Stimulated activated CD8-positive, alpha-beta memory T cell treated with anti-CD3 and anti-CD28 coated beads, Interleukin-15, amount 100 ng/mL, for 4 hours (primary cell): ENCODE measurements around the gene C3orf85.
"Not testable (repeated sequence)": the region's sequence is repeated elsewhere in the genome, so short reads cannot be mapped to it uniquely, and the experiment has no call there.

ENCODE experiments used
- DNase-seq, 2 donors: peaks; one replicate each; pipeline ENCODE4 v3.0.0-alpha.2; 2020; ENCODE audit warnings: low read depth in 2 of 2

Gene C3orf85, protein sequence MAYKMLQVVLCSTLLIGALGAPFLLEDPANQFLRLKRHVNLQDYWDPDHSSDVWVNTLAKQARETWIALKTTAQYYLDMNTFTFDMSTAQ

DNA sequence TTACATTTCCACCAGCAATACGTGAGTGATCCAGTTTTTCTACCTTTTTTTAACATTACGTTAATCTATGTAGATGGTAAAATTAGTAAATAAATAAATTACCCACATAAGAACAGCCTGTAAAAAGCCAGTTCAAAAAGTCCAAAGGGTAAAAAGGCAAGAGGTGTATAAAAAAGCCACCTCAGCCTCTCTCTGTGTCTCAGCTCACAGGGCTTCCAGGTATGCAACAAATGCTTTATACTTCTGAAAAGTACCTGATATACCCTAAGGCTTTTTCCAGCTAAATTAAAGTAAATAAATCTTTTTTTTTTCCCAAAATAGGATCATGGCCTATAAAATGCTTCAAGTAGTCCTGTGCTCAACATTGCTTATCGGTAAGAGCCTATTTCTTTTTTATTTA is at the start of gene C3orf85:
Gene C3orf85 (plus strand): TSS at position 197 of the 400 bp plus-strand sequence. CDS start 129 bp downstream, at position 326.
- DNase-seq, result no peak

DNA sequence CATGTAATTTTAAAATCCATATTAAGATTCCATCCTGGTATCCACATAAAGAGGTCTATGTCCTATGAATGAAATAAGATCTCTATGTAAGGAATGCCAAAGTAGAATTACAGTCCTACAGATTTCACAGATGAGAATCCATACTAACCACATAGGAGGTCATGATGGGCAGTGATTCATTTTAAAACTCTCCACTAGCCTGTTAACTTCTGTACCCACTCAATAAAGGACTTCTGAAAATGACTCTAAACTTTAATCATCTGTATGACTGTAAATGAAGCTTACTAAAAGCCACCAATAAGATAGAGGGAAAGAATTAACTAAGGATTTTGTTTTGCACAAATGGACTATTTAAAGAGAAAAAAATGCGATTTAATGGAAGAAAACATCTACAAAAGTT is 47.3 kb upstream of the C3orf85 start:
- no peak for DNase-seq

DNA sequence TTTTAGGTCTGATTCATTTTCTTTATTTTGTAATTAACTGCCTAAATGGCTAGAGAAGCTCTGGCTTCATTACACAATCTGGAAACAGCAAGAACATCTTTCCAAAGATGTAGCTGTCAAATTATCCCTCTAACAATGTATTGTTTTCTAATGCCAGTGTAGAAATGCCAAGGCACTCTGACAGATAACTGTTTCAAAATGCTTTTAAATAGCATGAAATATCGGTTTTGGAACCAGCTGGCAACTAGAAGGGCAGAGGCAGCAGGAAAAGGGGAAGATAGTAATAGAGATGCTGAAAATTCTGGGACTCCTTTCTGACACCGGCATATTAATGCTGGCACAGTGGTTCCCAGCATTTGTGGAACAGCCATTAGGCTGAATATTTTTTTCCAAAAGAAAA is 44.7 kb upstream of the C3orf85 start:
- DNase-seq, result no peak

DNA sequence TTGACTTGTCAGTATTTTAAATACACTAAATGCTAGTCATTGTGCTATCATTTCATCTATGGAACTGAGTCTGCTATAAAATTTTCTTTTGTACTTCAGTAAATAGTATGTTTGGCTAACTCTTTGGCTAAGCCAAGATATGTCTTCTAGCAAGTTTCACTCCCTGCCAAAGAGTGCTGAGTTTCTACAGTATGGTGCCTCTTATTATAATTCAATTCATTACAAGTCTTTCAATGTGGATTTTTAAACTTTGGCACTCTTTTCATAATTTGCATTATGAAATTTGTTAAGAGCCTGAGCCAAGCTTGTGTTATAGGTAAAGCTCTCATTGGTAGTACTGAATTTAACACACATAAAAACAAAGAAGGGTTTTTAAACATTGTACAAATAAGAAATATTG is 43.0 kb upstream of the C3orf85 start:
- DNase-seq, result no peak

DNA sequence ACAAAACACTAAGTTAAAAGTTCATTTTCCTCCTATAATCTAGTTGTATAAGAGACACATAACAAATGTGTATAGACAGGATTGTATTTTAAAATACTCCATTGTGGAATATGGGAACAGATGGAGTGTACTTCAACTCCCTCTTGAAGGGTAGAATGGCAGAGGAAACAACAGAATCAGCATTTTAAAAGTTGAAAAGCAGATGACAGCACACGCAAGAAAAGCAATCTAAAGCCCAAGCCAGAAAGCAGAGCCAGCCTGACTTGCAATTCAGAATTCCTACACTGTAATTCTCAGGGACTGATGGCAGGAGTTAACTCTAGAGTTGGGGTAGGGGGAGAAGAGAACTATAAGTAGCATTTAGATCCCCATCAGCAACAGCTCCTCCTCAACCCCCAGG is 41.4 kb upstream of the C3orf85 start:
- DNase-seq, result no peak

DNA sequence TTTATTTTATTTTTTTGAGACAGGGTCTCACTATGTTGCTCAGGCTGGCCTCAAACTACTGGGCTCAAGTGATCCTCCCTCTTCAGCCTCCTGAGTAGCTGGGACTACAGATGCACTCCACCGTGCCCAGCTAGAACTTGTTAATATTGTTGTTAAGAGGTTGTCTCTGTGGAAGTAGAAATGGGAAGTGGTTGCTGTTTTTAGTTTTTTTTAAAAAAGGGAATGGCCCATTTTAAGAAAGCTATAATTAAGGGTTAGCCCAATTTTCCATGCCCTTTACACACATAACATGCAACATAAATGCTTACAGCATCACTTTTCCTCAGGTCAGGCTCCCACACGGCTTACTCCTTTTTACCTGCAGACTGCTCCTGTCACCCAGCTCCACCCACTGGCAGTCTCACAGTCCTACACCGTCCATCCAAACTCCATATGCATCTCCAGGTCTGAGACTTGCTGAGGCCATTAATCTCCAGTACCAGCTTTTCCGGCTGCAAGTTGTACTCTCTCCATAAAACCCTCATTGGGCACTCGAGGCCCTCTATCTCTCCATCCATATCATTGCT is 38.4 kb upstream of the C3orf85 start:
- DNase-seq, result no peak

DNA sequence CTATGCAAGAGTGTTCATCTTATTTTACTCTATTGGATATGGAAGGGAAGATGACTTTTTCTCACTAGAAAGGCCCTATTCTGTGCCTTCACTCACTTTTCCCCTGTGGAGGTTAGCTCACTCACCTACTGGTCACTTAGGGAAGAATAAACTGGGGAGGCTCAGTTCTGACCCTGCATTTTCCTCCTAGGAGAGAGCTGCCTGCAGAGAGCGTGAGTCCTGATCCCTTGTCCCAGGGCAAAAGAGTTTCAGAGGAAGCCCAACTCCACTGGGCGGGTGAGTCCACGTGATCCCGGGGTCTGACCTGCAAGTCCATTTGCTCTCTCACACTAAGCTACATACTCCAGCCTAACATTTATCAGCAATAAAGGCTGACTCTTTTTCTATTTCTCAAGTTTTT is 26.9 kb upstream of the C3orf85 start:
- DNase-seq, result no peak

DNA sequence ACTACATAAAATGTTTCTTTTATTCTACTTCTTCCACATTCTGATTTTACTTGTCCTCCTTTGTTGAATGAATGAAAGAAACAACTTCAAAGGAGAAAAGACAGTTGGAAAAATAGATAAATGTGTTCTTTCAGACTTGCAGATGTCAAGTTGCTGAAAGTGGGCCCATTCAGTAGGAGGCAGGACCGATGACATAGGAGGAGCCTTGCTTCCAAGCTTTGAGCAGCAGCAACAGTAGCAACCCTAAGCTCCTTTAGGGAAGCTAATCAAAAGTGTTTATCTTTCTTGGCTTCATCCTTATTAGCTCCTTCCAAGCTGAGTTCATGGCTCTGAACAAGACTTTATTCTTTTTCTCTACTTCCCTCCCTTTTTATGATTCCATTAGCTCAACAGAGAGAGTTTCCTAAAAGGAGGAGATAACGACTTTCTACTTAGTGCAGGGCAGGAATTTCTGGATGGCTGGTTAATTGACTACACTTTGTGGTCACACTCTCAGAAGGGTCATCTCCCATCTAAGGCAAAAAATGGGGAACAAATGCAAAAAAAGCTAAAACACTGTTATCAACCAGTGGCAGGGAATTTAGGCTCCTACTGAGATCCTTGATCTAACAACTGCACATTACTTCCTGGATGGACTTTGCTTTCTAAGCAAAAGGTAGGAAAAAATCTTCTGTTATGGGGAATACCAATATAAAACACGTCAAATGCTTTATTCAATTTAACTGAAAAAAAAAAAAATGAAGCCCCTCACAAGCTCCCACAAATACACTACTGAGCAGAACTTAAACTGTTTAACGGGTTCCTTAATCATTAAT is 23.4 kb upstream of the C3orf85 start:
- DNase-seq, result no peak

DNA sequence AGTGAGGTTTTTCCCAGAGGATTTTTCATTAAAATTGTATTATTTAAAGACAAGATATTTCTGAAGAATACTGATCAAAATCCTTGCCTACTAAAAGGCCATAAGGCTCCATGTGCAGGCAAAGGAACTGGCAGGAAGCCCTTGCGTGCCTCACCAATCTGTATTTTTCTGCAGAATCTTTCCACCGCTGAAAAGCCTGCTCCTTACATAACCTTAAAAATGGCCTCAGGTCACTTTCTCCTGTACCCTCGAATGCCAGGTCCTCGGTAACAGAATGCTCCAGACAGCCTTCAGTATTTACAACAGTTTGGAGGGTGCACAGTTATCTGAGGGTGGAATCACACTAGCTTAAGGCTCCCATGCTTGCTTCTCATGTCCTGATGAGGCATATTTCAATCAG is 21.8 kb upstream of the C3orf85 start:
- DNase-seq, result no peak

DNA sequence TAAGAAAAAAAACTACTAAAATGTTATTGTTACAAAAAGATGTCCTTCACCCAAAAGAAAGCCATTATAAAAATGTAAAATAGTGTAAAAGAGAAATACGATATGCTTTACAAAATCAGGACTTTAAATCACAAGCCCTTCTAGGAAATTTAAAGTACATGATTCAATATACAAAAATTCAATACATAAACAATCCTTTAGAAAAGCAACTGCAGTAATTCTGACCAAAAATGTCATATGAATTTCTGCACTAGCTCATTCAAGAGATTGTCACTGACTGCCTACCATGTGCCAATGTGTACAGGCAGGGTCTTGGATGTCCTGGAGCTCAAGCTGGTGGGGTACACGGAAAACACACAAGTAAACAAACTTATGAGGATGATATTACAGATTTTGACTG is 21.1 kb upstream of the C3orf85 start:
- DNase-seq, result no peak

DNA sequence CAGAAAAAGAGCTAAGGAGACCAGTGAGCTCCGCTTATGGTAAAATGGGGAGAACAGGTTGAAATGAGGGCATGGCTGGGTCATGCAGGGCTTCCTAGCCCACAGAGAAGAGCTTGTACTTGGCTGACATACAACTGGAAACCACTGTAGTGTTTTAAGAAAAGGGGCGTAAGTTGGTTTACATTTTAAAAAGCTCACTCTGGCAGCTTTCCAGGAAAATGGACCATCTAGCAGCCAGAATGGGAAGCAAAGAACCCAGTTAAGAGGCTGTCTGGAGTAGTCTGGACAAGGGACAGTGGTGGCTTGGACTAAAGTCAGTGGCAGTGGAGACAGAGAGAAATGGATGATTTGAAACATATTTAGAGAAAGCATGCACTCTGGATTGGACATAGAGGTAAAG is 20.5 kb upstream of the C3orf85 start:
- DNase-seq, result no peak

DNA sequence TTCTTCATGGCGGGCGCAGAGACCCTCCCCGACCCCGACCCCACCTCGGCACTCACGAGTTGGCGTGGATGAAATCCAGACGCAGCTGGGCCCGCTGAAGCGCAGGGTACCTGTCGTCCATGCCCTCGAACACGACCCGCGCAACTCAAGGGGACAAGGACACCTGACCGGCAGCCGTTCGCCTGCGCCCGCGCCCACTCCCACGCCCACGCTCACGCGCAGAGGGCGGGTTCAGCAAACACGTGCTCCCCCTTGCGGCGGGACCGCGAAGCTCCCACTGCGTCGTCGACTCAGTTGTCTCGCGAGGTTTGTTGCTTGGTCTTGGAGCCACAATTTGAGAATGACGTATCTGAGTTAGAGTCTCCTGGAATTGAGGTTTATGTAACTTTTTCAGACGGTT is 18.6 kb upstream of the C3orf85 start, which contains the start of gene MORC1:
Gene MORC1 (minus strand): TSS at position 196 of the 400 bp plus-strand sequence. CDS start 75 bp downstream, at position 121.
- no peak for DNase-seq

DNA sequence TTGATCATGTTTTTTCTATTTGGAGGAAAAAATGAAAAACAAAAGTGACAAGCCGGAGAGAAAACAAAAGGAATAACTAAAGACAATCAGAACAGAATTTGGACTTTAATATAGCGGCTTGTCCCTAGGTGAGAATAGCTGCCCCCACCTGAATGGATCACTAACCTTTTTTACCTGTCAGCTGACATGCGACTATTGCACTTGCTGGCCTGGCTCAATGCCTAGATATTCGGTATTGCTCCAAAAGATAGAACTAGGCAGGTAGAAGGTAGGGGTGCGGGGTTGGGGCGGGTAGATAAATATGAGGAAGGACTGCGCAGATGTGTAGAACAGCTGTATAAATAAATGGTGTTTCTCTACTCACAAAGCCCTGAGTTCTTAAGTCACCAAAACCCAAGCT is 17.9 kb upstream of the C3orf85 start:
- DNase-seq, result no peak

DNA sequence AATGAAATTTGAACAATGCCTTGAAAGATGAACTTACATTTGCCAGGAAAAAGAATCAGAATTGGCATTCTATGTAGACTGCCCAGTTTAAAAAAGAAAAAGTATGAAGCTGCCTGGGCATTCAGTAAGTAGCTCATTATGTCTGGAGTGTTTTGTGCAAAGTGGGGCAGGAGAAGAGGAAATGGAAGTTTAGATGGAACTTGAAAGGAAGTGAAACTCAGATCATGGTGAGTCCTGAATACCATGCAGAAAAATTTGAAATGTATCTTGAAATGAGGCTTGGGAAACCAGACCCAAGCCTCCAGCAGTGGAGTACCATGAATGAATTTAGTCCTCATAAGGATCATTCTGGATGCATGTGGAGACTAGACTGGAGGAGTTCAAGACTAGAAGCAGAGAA is 13.8 kb upstream of the C3orf85 start:
- DNase-seq, result no peak

DNA sequence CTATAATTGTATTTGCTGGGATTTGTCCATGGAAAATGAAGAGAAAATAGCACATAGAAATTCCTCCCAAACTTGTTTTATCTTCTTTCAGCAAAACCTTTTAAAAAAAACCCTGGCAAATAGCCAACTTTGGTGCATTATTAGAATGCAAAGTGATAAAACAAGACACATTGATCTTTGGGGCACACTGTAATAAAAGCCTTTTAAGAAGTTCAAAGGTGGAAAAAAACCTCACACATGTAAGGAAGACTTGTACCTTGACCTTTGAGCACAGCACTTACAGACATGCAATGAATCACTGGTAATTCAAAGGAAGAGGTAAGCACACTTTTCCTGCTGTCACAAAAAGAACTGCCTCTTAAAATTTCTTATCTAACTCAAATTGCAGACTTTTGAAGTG is 10.6 kb upstream of the C3orf85 start:
- DNase-seq, result no peak

DNA sequence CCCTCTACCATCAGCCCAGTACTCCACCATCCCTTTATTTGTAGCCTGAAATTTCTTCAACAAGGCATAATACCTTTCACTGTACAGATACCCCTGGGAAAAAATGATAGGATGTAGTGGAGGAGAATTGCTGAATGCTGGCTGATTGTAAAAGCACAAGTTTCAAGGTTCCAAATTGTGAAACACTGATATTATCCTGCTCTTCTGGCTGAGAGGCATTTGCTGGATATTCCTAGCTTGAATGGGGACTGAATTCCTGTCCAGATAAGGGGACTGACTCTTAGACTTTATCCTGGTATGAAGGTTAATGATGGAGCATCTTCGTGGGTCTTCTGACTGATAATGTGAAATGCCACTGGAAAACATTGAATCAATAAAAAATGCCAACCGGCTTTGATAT is 9.0 kb upstream of the C3orf85 start:
- DNase-seq, result no peak

DNA sequence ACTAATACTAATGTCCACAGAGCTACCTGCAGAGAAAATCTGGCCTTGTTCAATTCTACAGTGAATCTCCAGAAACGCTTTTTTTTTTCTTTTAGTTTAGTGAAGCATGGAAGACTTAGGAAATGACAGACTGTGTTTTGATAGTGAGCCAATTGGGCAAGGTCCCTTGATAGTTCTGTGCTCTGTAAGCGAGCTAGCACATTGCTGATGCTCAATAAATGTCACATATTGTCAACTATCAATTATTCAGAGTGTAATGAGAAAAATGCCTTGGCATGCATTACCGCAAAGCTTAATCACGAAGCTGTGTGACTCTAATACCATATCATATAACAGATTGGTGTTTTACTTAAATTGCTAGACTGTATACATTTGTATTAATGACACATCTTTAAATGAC is 5.2 kb upstream of the C3orf85 start:
- DNase-seq, result no peak

DNA sequence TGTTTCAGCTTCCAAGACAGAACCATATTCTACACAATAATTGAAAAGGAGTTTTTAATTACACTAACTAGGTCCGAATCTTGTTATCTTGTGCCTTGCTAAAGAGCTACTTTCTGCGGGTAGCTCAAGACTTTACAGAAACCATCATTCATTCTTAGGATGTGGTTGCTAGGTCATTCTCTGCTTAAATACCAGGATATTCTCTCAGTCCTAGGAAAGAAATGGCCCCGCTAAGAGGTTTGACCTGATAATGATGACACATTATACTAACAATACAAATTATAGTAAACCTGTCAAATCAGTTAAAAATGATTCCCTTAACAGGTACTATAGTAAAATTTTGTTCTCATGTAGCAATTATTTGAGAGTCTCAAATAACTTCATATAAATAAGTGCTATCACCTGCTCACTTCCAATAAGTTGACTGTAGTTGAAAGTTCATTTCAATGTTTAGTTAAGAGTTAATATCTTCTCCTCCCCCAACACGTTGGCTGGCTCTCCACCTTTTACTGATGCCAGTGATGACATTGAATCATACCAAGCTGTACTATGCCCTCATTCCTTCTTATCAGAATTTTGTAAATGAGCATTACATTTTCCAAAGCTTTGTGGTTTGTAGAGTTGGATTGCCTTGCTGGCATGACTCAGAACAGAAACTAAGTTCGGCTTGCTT is 3.6 kb upstream of the C3orf85 start:
- no peak for DNase-seq

DNA sequence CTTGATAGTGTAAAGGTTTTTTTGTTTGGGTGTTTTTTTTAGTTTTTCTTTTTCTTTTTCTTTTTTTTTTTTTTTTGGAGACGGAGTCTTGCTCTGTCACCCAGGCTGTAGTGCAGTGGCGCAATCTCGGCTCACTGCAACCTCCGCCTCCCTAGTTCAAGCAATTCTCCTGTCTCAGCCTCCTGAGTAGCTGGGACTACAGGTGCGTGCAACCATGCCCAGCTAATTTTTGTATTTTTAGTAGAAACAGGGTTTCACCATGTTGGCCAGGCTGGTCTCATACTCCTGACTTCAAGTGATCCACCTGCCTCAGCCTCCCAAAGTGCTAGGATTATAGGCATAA is 3.1 kb upstream of the C3orf85 start:
- not testable (repeated sequence) for DNase-seq

DNA sequence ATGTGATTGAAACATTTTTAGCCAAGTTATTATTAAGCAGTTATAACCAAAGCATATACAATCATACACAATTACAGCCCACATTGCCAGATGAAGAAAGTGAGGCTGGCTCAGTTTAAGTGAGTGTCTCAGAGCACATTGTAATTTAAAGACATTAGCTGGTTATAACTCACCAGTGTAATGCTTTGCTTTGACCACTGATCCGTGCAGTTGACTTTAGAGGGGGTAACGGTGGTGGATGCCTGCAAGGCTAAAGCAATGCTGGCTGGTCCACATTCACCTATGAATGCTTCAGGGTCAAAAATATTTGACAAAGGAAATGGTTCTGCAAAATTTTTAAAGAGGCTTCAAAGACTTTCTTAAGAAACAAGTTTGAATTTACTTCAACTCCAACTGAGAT is 1.2 kb downstream of the C3orf85 start:
- no peak for DNase-seq

DNA sequence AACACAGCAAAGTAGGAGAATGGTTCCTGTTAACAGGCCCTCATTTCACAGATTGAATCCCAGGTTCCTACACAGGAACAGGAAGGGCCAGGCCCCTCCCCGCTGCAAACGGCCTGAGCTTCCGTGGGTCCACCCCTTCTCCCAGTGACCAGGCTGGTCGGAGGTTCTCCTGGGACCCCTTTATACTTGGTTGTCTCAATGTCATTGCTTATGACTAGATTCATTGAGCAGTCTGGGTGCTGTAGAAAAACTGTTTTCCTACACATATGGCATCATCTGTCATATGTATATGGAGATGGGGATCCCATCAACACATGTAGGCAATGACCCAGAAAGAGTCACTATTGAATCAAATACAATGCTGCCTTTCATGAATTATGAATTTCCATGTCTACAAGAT is 3.8 kb downstream of the C3orf85 start:
- DNase-seq, result no peak

DNA sequence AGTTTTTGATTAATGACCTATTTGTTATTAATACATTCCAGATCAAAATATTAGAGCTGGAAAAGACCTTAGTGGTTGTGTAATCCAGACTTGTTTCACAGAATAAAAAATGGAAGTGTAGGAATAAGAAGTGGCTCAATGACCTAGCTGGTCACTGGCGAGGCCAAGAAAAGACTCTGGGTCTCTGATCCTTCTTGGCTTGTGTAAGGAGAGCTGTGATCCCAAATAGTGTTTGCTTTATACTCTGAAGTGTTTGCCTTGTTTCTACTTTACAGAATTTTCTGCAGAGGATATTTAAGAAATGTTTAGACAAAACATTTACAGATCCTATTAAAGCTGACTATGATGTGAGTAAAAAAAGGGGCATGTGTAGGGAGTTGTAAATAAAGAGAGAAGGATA is 7.1 kb downstream of the C3orf85 start:
- DNase-seq, result no peak

DNA sequence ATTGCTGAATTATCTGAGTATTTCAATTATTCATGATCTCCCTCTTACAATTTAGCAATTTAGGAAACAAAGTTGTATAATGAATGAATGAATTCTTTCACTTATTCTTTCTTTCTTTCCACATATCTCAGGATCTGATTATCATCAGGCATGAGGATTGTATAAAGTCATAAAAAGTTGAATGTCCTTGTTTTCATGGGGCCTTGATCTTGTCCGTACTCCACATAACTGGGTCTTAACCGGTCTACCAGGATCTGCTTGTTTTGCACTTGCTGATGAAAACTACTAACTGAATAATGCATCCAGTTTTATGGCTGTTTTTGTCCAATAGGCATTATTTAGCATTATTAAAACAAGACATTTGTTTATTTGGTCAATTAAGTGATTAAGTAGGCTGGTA is 12.6 kb downstream of the C3orf85 start:
- no peak for DNase-seq
